ENCODE results near the gene CCDC60.
"Not testable (repeated sequence)": the region's sequence is repeated elsewhere in the genome, so short reads cannot be mapped to it uniquely, and the experiment has no call there.

Gene CCDC60

DNA sequence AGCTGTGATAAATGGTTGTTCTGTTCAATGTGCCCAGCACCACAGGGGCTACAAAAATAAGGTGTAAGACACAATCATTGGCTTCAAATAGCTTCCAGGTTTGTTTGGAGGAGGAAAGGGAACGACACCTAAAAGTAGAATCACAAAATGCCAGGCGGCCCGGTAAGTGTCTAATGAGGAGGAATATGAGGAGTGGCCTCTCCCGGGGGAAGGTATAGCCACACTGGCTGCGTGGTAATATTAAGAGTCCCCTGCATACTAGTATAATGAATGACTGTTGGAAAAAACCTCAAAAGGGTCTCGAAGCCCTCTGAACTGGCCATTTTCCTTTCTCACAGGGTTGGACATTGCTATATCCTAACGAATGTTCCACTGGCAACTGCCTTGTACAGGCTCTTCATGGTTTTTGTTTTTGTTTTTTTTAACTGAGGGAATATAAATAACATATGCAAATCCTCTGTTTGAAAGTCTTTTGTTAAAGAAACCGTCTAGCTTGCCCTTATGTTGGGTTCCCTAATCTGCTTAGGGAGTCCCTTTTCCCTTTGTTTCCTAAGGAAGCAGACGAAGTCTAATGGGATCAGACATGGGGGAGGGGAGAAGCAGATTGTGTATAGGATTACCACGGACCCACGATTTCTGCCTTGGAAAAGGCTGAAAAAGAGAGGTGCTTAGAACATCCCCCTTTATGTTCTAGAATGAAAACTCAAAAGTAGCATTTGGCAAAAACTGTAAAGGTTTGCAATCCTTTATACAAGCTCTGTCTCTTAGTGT is 4.2 kb downstream of the CCDC60 start:
- DNase-seq (ENCODE audit: low read depth in 3 of 3), result no peak

DNA sequence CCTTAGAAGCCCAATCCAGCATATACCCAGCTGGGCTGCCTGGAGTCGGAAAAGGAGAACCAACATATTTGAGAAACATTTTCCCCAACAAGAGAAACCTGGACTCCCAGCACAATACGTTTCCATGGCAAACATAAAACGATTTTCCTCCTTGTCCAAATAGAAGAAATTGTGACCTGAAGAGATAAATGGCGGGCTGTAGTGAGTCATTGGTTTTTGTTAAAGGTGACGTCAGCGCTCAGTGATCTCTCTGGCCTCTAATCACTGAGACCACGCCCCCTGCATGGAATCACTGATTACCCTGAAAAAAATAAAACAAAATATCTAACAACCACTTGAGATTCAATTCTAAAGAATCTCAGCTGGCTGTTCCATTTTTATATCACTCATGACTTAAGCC is 6.0 kb downstream of the CCDC60 start:
- no peak for DNase-seq (ENCODE audit: low read depth in 3 of 3)

DNA sequence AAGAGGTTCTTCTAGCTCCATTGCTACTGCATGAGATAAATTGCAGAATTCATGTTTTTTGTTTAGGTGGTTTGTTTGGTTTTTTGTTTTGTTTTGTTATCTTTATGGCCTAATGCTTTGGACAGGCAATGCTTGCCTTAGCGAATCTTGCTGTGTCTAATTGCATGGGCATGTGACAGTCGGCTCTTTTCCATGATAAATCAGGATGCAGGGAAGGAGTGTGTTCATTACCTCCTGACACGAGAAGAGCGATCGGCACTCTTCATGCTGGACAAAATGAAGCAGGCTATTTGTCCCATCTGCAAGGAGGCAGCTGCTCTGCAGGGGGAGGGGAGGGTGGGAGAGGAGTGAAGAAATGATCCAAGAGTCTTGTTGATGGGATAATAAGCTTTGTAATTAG is 6.5 kb downstream of the CCDC60 start:
- DNase-seq (ENCODE audit: low read depth in 3 of 3), result no peak

DNA sequence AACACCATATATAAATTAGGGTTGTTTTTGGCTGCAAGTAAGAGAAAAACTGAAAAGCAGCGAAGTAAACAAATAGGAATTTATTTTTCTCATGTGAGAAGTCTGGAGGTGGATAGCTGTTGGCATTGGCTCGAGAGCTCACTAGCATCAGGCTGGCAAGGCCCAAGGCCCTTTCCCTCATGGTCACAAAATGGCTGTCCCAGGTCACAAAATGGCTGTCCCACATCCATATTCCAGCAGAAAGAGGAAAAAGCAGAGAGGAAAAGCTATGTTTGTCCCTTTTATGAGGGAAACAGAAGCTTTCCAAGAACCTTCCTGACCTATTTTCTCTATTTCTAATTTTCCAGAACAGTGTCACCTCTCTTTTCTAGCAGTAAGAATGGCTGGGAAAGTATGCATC is 7.5 kb downstream of the CCDC60 start:
- DNase-seq (ENCODE audit: low read depth in 3 of 3), result no peak

DNA sequence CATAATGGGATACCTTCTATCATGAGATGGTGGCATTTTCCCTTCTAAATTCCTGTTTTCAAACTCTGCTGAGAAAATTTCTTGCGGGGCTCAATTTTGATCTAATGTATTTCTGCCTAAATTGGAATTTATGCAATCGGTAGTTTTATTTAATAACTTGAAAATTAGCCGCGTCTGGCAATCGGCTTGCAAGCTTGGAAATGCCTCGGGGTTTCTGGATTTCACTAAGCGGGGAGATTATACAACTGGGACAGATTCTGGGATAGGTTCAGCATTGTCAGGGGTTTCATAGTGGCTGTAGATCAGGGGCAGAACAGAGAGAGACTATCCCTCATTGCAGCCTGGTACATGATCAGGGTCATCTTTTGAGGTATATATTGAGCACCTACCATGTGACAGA is 8.6 kb downstream of the CCDC60 start:
- DNase-seq (ENCODE audit: low read depth in 3 of 3), result no peak

DNA sequence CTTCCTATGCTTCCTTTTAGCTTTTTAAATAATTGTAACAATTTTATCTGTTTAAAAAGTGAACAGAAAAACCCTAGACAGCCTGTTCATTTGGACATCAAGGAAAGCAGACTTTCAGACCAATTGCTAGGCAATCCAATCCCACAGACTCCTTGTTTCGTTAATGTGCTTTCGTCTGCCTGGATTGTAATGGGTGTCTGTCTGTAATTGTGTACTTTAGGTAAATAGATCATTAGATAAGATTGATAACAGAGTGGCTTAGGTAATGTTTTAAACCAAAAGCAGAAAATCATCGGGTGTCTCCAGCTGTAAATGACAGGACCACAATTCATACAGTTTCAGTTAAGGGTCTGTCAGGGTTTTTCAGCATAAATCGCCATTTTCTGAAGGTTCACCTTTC is 19.6 kb downstream of the CCDC60 start:
- DNase-seq (ENCODE audit: low read depth in 3 of 3), result no peak

DNA sequence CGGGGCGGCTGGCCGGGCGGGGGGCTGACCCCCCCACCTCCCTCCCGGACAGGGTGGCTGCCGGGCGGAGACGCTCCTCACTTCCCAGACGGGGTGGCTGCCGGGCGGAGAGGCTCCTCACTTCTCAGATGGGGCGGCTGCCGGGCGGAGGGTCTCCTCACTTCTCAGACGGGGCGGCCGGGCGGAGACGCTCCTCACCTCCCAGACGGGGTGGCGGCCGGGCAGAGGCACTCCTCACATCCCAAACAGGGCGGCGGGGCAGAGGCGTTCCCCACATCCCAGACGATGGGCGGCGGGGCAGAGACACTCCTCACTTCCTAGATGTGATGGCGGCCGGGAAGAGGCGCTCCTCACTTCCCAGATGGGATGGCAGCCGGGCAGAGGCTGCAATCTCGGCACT is 25.8 kb downstream of the CCDC60 start:
- DNase-seq (ENCODE audit: low read depth in 3 of 3), result not testable (repeated sequence)

DNA sequence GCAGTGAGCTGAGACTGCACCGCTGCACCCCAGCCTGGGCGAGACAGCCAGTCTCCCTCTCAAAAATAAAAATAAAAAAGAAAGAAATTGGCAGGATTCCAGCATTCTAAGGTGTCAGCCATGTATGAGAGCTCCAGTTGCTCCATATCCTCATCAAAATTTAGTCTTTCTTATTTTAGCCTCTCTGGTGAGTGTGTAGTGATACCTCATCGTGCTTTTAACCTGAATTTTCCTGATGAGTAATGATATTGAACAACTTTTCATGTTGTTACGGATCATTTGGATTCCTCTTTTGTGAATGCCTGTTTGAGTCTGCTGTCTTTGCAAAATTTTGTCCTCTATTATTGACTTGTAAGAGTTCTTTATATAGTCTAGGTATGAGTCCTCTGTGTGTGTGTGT is 28.5 kb downstream of the CCDC60 start:
- DNase-seq (ENCODE audit: low read depth in 3 of 3), result no peak

DNA sequence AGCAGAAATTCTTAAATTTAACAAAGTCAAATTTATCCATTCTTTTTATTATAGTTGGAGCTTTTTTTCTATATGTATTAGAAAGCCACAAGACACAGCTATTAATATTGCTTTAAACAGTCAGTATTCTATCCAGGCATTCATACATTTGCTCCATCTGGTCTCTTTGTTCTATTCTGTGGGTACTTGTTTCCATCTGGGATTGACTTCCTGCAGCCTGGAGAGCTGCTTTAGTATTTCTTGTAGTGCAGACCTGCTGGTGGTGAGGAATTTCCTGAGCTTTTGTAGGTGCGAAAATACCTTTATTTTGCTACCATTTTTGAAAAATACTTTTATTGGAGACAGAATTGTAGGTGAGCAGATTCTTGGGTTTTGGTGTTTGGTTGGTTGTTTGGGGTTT is 29.0 kb downstream of the CCDC60 start:
- no peak for DNase-seq (ENCODE audit: low read depth in 3 of 3)

DNA sequence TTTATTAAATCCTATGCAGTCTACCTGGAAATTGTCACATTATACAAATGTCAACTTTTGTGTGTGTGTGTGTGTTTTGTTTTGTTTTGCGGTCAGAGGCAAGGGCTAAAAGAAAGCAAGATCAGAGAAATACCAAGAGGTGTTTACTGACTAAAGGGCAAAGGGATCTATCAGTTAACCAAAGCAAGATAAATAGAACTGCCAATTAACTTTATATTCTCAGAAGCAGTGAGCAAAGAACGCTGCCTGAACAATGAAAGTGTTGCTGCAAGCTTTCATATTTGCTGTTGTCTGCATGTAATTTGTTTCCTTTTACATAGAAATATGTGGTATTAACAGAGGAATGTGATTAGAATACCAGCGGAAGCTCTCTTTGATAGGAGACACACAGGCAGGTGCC is 30.9 kb downstream of the CCDC60 start:
- DNase-seq (ENCODE audit: low read depth in 3 of 3), result no peak

DNA sequence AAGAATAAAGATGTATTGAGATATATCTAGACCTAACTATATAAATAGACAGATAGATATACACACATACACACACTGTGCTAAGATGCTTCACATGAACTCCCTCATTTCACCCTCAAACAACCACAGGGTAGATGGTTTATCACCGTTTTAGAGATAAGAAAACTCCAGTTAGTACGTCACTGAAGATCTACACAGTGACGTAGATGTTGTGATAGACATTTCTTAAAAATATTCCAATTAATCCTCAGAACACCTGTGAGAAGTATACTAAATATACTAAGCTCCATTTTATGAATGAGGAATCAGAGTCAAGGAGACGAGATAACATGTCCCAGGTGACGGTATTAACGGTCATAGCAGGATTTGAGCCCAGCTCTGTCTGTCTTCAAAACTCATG is 31.5 kb downstream of the CCDC60 start:
- DNase-seq (ENCODE audit: low read depth in 3 of 3), result no peak

DNA sequence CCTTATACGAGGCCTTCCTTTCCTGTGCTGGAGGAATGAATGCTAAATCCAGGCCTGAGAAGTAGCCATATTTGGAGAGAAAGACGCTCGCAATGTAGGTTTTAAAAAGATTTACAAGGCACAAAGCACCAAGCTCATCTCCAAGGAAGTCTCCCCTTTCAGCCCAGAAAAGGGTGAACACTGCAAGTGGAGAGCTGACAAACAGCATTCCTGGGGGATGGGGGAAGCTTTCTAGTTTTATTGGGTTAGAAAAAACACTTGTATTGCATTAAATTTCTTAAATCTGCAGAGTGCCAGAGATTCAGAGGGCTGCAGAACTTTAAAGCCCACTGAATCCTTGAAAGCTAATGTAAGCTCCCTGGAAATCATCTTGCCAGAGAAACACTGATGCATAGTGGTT is 34.6 kb downstream of the CCDC60 start:
- DNase-seq (ENCODE audit: low read depth in 3 of 3), result no peak

DNA sequence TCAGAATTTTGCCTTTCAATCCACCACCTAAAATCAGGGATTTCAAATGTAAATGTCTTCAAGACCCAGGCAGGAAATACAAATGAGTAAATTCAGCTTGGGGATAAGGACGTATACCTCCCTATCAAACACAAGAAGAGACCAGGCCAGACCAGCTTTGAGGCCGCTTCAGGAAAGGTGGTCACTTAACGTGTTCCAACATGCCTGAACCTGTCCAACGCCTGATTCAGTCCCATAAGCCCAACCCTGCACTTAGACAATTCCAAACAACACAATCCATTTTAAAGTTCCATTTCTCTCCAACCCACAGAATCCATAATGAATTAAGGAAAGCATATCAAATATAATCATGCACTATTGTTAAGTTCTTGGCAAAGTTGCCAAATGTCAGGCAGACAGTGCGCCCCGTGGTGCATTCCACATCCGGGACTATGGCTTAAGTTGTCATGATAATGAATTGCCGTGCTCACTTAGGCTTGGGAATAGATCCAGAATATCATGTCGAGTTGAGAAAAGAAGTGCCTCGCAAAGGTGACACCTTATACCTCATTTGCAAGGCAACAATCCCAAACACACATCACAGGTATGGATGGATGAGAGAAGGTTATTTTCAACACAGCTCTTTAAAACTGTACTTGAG is 35.5 kb downstream of the CCDC60 start:
- DNase-seq (ENCODE audit: low read depth in 3 of 3), result no peak

DNA sequence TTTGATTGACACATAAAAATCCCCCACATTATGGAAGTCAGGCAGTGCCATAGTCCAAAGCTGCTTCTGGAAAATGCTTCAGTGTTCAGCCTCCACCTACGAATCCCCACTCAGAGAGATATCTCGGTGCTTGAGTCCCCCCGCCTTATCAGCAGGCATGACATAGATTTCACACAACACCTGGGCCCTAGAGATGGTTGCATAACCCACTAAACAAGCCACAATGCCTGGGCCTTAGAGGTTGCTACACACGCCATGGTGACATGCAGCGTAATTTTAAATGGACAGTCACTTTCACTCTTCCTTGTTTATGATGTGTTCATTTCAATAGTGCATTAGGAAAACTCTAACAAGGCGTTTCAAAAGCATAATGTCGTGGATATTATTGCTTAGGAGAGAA is 38.0 kb downstream of the CCDC60 start:
- DNase-seq (ENCODE audit: low read depth in 3 of 3), result no peak

DNA sequence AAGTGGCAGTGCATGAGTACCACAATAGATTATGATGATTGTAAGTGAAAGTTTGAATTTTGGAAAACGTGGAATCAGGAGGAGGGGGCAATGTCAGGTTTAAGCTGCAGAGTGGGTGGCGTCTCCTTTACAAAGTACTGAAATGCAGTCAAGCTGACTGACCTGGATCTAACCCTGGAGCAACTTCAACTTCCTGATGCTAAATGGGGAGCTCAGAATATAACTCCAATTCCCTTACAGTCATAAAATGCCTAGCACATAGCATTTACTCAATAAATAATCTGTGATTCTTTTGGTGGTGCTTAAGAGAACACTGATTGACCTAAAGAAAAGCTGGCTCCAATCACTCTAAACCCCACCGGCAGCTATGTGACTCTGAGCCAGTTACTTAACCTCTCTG is 38.5 kb downstream of the CCDC60 start:
- DNase-seq (ENCODE audit: low read depth in 3 of 3), result no peak

DNA sequence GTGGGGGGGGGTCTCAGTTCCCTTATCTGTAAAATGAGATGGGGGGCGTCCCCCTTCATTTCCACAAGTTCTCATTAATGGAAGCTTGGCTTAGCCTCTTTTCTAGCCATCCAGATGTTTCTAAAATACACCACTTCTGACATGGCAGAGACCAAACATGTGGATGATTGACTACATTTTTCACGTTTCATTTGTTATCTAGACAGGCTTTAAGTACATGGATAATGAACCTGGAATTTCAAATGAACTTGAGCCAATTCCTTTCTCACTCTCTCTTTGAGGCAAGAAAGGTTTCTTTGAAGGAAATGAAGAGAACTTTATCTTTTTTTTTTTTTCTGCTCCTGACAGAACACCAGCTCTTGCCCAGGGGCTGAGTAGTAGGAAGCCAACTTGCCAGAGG is 39.1 kb downstream of the CCDC60 start:
- DNase-seq (ENCODE audit: low read depth in 3 of 3), result no peak

DNA sequence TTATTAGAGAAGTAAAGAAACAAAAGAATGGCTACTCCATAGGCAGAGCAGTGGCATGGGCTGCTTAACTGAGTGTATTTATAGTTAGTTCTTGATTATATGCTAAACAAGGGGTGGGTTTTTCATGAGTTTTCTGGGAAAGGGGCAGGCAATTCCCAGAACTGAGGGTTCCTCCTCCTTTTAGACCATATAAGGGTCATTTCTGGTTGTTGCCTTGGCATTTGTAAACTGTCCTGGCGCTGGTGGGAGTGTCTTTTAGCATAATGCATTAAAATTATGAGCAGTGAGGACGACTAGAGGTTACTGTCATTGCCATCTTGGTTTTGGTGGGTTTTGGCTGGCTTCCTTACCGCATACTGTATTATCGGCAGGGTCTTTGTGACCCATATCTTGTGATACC is 40.1 kb downstream of the CCDC60 start:
- DNase-seq (ENCODE audit: low read depth in 3 of 3), result no peak

DNA sequence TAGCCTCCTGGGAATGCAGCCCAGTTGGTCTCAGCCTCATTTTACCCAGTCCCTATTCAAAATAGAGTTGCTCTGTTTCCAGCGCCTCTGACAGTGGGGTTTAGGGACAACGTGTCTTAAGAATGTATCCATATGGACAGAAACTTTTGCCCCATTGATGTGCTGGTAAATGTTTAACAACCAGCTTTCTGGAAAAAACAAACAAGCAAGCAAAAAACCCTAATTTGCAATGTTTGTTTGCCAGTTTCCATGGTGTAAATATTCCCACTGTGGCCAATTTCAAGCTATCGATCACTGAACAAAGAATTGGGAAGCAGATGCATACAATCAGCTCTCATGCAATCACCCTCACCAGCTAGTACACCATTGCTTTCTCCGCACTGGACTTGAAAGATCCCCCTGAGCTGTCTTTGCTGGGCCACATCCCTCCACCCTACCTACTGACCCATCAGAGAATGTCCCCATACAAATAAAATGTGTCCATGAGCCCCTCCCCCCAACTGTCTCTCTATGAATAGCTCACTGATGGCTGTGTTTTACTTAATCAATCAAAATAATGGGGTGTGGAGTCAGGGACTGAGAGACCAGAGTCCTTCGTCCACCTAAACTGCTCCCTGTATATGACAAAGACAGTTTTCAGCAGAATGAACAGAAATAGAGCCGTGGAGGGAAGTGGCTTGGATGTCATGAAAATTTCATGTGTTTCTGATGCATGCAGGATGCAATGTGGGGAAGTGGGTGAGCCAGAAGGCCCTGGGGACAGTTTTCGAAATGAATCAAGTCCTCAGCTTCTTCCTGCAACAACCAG is 40.8 kb downstream of the CCDC60 start:
- DNase-seq (ENCODE audit: low read depth in 3 of 3), result no peak

DNA sequence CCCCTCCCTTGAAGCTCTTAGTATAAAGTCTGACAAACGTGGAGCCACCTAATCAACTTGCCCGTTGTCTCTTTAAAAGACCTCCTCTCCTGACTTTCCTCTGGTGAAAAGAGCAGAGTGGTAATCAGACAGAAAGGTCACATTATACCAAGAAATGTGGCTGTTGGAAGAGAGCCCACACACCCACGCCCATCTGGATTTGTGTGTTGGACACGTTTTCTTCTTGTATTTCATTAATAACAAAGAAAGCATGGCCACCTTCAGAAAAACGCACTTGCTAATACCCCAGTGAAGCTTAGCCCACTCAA is 41.3 kb downstream of the CCDC60 start:
- DNase-seq (ENCODE audit: low read depth in 3 of 3), result no peak

DNA sequence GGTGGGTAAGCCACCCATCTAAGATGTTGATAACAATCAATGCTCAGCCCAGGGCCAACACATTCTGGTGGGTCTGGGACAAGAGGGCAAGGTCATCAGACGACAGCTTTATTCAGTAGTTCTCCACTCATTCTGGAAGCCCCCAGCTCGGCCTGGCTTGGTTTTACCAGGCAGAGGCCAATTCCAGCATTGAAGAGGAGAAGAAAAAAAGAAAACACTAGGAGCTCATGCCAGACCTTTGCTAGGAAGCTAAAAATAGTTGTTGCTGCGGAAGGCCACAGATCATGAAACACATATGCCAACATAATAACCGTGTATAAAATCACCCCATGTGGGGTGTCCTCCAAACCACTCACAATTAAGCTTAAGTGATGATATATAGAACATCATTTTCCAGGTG is 44.4 kb downstream of the CCDC60 start:
- no peak for DNase-seq (ENCODE audit: low read depth in 3 of 3)

DNA sequence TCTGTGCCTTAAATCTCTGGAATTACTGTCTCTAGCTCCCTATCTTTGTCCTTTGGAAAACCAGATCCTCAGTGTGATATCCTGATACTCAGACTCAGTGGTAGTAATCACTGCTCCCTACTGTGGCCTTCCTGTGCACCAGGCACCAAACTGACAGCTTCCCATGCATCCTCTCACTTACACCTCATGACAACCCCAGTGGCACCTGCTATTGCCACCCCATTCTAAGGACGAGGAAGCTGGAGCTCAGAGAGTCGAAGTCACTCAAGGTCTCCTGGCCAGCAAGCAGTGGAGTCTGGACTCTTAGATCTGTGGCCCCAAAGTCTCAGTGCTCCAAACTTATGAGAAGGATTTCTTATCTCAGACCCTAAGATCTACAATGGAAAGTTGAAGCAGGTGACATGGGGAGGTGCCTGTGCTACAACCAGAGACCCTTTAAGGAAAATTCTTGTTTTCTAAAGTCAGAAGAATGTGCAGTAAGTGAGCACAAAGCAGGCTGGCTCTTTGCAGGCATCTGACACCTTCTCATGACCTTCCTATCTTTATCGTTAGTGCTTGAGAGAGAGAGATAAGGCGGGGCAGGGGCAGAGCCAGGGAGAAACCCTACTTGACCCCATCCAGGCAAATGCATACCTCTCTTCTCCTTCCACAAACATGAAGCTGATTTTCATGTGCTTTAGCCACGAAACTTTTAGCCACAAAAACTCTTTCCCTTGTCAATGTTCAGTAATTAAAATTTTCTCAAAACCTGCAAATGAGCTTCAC is 47.1 kb downstream of the CCDC60 start:
- no peak for DNase-seq (ENCODE audit: low read depth in 3 of 3)

DNA sequence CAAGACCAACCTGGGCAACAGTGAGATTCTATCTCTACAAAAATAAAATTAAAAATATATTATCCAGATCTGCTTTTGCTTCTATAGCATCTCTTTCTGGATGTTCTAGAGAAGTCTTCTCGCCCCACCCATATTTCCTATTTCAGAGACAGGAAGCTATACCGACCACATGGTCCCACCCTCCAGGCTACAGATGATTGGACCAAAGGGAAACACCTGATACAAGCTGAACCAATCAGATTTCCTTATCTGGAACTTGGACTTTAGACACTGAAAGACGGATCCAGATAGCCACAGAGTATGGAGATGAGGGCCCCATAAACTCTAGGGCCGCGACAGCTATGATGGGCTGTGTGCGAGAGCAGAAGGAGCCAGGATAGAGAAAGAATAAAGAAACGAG is 48.7 kb downstream of the CCDC60 start:
- no peak for DNase-seq (ENCODE audit: low read depth in 3 of 3)

All from stimulated activated CD4-positive, alpha-beta T cell treated with anti-CD3 and anti-CD28 coated beads, TNF-alpha, amount 100 ng/mL, for 4 hours (primary cell).